HG03442 (cell line): ENCODE results near the gene PTPRG.

ENCODE experiments used
- ATAC-seq: cut with Tn5 transposase; IDR thresholded peaks from one replicate; pipeline ENCODE4 v1.9.1; 2021; ENCODE audit warnings: mild to moderate bottlenecking, moderate library complexity; ENCODE audit not compliant: unreplicated experiment

Gene PTPRG

GRCh38 chr3:61616586-61616985 lies 55.2 kb downstream of the PTPRG start:
- no peak for ATAC-seq

GRCh38 chr3:61617041-61617440 lies 55.7 kb downstream of the PTPRG start:
- ATAC-seq = no peak

- ATAC-seq = no peak
Measured at GRCh38 chr3:61617651-61618050, 56.3 kb downstream of the PTPRG start.

- no peak for ATAC-seq
Measured at GRCh38 chr3:61618231-61618630, 56.9 kb downstream of the PTPRG start.

GRCh38 chr3:61618871-61619270 lies 57.5 kb downstream of the PTPRG start:
- ATAC-seq = no peak

- ATAC-seq = no peak
Measured at GRCh38 chr3:61620073-61620472, 58.7 kb downstream of the PTPRG start.

GRCh38 chr3:61624300-61624699 lies 62.9 kb downstream of the PTPRG start:
- ATAC-seq = no peak

GRCh38 chr3:61625429-61625828 lies 64.1 kb downstream of the PTPRG start:
- no peak for ATAC-seq

GRCh38 chr3:61626484-61626883 lies 65.1 kb downstream of the PTPRG start:
- no peak for ATAC-seq

- no peak for ATAC-seq
Measured at GRCh38 chr3:61627768-61628185, 66.4 kb downstream of the PTPRG start.

- no peak for ATAC-seq
Measured at GRCh38 chr3:61628636-61629035, 67.3 kb downstream of the PTPRG start.

GRCh38 chr3:61629442-61629841 lies 68.1 kb downstream of the PTPRG start:
- no peak for ATAC-seq

GRCh38 chr3:61631108-61631769 lies 69.9 kb downstream of the PTPRG start:
- ATAC-seq = no peak

- no peak for ATAC-seq
Measured at GRCh38 chr3:61632568-61633175, 71.3 kb downstream of the PTPRG start.

GRCh38 chr3:61634678-61635077 lies 73.3 kb downstream of the PTPRG start:
- no peak for ATAC-seq

GRCh38 chr3:61637088-61638051 lies 76.0 kb downstream of the PTPRG start:
- ATAC-seq = peak; percentile 67

- no peak for ATAC-seq
Measured at GRCh38 chr3:61638741-61639140, 77.4 kb downstream of the PTPRG start.

GRCh38 chr3:61639991-61640390 lies 78.6 kb downstream of the PTPRG start:
- no peak for ATAC-seq

- no peak for ATAC-seq
Measured at GRCh38 chr3:61645148-61645547, 83.8 kb downstream of the PTPRG start.

GRCh38 chr3:61646360-61646759 lies 85.0 kb downstream of the PTPRG start:
- no peak for ATAC-seq

GRCh38 chr3:61646851-61647525 lies 85.6 kb downstream of the PTPRG start:
- no peak for ATAC-seq
